ENCODE results near the gene BAIAP2L1.
A peak's percentile ranks its signal among the peaks of the same experiment; 100 is the strongest.

Gene BAIAP2L1

DNA sequence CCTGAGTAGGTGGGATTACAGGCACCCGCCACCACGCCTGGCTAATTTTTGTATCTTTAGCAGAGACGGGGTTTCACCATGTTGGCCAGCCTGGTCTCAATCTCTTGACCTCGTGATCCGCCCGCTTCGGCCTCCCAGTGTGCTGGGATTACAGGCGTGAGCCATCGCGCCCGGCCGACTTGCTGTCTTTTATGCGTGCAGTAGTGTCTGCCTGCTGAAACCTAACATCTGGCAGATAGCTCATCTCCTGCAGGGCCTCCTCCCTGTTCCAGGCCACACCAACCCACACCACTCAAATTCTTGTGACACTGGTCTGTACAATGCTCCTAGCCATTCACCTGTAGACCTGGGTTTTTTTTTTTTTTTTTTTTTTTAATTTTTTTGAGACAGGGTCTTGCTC lies 41.5 kb downstream of the BAIAP2L1 start:
- no peak for DNase-seq (ENCODE audit: low spot score)

DNA sequence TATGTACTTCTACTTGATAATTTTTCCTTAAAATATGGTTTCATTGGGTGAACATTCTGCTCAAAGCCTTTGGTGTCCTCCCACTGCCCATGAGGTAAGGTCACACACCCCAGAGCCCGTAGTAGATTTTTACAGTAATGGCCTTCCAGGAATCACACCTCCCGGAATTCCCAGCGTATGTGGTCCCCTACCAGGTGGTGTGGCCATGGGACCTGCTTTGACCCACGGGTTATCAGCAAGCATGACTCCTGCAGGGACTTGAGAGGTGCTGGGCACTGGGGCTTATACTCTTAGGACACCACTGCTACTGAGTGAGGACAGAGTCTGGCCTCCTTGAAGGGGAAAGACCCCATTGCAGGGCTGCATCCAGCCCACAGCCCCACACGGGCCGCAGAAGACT lies 42.2 kb downstream of the BAIAP2L1 start:
- no peak for DNase-seq (ENCODE audit: low spot score)

DNA sequence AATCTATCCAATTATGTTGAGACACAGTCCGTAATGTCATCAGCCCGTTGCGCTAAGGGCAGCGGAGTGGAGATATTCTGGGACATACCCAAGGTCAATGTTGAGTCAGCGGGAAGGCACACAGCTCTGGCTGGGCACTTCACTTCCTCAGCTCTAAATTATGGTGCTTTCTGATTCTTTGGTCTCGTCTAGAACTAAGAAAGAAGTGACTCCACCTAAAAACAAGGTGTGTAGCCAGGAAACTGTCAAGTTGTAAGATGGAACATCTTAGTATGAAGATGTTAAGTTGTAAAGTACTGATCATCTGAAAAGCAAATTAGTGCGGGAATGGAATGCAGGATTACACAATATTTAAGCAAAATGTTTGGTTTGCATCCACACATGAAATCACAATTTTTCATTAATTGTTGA lies 43.1 kb downstream of the BAIAP2L1 start:
- DNase-seq (ENCODE audit: low spot score) = no peak

DNA sequence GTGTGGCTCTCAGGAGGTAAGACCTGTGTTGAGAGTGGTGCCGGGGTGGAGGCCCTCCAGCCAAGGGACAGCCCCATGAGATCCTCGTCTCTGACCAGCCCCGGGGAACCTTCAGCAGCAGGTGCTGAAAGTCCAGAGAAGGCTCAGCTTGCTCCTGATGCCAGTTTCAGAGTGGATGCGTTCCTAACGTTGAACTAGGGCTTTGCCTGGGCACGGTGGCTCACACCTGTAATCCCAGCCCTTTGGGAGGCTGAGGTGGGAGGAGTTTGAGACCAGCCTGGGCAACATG lies 45.7 kb downstream of the BAIAP2L1 start:
- DNase-seq (ENCODE audit: low spot score) = no peak

DNA sequence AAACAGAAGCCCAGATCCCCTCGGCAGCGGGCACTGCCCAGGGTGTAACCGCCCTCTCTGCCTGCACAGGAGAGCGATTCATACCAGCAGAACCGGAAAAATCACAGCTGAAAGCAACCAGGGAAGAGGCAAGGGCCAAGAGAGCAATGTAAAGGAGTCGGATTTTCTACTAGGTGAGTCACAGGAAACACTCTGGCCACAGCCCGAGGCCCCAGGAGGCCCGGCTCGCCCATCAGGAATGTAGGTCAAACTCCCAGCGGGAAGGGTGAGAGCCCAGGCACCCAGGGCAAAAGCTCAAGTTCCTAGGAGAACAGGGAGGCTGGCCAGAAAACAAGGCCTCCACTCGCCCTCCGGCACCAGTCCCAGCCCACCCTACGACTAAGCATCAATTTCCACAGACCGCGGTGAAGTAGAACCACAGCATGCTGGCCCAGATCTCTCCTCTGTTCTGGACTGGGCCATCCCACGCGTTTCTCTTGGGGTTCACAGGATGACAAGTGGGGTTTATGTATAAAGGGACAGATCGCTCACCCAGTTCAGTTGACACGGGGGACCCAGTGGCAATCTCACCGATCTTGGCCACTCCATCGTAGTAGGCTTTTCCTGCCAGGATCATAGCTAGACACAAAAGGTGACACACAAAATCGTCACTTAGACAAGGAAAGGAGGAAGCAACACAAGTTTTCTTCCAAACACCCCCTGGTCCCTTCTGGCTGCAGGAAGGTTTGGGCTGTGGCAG lies 46.2 kb downstream of the BAIAP2L1 start:
- peak; percentile 41 for DNase-seq (ENCODE audit: low spot score)

DNA sequence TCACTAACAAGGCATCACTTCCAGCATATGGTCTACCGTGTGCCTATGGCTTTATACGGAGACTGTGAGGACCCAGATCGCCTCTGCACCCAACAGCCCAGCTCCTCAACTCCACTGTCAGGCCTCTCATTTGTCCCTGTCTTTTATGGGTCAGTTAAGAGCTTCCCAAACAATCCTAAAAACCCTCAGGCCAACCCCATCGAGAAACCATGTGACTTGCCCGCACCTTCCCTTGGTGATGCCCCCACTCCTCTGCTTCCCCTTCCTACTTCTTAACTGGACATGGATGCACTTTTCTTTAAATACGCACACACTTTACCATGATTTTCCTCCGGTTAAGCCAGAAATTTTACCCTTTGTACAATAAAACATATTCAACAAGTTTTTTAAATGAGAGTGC lies 46.8 kb downstream of the BAIAP2L1 start:
- no peak for DNase-seq (ENCODE audit: low spot score)

DNA sequence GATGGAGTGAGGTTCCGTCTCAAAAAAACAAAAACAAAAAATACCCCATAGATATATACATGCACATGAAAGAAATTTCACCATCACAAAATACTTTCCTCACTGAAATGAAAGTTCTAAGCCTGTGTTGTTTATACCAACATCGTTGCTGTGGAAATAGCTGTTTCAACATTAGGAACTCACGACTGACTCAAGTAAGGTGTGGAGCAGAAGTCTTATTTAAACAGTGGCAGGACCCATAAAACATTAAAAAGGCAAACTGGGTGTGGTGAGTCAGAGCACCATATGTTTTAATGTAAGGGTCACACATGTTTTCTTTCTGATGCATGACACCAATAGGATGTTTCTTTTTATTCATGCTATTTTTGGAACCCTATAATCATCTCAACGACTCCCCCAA lies 48.3 kb downstream of the BAIAP2L1 start:
- DNase-seq (ENCODE audit: low spot score) = peak; percentile 42

DNA sequence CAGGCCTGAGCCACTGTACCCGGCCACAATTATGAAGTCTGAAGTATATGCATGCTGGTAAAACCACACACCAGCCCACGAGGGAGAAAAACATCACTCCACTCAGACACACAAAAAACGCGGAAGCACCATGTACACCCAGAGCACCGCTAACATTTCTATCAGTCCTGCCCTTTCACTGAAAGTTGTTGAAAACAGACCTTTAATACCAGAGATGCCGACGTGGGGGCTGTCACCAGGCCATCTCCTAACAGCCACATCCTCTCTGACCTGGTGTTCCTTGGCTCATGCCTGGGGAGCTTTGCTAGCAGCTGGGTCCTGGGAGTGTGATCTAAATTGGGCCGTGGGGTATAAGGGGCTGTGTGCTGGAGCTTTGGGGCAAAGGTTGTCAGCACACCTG lies 49.8 kb downstream of the BAIAP2L1 start:
- DNase-seq (ENCODE audit: low spot score) = no peak

DNA sequence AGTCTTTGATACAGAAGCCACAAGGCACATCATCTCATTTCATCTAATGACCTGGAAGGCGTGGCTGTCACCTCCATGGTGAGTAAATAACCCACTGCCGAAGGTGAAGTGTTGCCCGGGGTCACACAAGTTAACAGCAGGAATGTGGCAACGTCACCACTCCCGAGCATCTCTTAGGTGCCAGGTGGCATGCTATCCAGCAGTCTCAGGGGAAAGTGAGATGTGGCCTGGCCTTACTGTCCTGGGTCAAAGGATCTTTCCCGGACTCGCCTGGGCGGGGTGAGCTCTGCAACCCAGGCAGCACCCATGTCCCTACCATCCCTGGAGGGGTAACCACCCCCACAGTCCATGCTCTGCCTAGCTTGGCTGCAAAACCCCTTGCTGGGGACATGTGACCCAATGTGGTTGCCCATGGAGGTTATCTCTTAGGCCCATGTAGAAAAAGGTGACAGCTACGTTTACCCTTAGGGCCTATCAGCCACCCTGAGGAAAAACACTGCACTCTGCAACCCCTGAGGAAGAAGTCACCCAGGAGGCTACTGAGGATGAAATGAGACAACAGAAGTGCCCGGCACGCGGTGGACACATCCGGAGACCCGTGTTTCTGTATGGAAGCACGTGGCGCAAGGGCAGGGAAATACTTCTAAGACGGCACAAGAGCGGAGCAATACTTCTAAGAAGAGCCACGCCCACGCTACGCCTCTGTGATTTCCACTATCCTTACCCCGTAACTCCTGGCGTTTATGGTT lies 52.0 kb downstream of the BAIAP2L1 start:
- DNase-seq (ENCODE audit: low spot score) = no peak

DNA sequence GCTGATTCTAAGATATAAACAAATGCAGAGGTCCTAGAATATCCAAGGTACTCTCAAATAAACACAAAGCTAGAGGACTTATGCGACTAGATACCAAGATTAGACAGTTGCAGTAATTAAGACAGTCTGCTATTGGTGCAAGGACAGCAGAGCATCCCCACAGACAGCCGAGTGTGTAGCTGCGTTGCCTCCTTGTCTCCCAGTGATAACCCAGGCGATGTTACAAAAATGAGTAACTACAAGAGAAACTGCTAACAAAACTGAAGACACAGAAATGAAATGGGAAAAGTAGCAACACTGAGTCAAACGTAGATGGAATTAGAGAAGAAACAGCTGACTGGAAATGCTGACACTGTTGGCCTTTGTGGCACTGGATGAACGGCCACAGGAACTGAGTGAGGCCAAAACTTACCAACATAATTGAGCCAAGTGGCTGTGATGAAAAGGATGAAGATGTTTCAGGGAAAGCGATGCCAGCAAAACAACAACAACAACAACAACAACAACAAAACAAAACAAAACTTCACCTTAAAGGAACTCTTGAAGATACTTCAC lies 54.3 kb downstream of the BAIAP2L1 start:
- DNase-seq (ENCODE audit: low spot score) = no peak

DNA sequence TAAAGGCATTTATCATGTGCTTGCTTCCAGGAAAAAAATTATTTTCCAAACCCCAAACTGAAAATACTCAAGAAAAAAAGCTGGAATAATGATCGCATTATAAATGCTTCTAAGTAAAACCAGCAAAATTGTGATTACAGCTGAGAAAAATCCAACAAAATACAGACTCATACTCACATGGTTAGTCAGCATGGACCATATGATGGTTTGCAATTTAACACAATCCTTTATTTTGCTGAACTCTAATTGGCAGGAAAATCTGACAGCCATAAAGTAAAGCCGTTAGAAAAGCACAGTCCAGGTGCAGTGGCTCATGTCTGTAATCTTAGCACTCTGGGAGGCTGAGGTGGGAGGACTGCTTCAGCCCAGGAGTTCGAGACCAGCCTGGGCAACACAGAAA lies 59.8 kb downstream of the BAIAP2L1 start:
- no peak for DNase-seq (ENCODE audit: low spot score)

DNA sequence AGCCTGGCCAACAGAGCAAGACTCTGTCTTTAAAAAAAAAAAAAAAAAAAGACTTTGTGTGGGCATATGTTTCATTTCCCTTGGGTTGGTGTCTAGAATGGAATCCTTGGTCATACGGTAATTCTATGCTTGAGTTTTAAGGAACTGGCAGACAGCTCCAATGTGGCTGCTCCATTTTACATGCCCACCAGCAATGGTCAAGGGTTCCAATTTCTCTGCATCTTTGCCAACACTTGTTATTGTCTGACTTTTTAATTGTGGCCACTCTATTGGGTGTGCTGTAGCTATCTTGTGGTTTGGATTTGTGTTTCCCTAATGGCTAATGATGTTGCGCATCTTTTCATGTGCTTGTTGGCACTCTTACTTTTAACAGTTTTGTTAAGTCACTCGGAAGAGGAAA lies 61.8 kb downstream of the BAIAP2L1 start:
- no peak for DNase-seq (ENCODE audit: low spot score)

DNA sequence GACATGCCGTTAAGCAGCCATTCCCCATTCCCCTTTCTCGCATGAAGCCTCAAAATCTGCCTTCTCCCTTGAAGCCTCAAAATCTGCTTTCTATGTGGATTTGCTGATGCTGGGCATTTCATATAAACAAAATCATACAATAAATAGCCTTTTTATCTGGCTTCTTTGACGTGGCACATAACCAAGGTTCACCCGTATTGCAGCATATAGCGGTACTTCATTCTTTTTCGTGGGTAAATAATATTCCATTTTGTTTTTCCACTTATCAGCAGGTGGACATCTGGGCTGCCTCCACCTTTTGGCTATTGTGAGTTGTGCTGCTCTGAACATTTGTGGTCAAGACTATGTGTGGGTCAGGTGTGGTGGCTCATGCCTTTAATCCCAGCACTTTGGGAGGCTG lies 62.4 kb downstream of the BAIAP2L1 start:
- no peak for DNase-seq (ENCODE audit: low spot score)

DNA sequence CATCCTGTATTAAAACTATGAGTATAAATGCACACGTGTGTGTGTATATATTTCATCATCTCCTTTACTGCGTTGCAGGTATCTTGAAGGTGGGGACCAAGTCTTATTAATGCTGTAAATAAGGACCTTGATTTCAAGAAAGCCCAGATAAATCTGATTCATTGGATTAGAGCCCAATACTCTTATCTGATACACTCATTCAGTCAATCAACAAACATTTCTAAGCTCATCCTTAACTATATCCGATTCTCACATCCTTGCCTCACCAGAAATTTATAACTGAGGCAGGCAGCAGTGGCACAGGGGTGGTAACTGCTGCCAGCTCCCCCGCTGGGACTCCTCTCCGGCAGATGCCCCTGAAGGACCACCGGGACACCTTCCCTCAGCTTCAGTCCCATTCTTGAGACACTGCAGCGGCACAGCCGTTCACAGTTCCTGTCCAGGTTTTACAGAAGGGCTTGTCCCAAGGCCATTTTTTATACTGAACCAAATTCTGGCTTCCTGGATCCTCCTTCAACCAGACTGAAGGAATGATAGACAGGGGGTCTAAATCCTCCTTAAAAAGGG lies 65.4 kb downstream of the BAIAP2L1 start:
- DNase-seq (ENCODE audit: low spot score) = no peak

DNA sequence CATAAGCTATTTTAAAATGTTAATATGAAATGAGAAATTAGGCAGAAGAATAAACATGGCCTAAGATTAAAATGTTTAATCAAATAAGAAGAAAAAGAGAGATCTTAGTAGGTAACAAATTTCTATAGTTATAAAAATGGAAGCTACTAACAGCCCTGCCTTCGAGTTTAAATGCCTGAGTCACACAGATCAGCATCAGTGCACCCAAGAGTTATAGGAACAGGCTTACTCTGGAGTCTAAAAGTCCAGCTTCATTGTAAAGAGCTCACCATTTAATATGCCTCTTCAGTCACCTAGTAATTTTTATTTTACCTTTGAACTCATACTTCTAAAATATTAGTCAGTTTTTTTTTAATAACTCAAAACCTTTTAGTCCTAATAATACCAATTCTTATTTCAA lies 66.8 kb downstream of the BAIAP2L1 start:
- no peak for DNase-seq (ENCODE audit: low spot score)

DNA sequence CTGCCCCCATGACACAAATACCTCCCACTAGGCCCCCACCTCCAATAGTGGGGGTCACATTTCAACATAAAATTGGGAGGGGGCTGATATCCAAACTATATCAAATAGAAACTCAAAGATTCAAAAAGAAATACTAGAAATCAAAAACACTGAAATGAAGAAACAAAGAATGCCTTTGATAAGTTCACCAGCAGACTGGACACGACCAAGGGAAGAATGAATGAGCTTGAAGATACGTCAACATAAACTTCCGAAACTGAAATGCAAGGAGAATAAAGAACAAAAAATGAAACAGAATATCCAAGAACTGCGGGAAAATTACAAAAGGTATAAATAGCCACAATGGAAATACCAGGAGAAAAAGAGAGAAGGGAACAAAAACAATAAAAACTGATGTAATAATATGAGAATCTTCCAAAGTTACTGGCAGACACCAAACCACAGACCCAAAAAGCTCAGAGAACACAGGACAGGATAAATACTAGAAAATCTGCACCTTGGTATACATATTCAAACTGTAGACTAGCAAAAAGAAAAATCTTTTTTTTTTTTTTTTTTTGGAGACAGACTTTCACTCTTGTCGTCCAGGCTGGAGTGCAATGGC lies 69.9 kb downstream of the BAIAP2L1 start:
- DNase-seq (ENCODE audit: low spot score) = no peak

DNA sequence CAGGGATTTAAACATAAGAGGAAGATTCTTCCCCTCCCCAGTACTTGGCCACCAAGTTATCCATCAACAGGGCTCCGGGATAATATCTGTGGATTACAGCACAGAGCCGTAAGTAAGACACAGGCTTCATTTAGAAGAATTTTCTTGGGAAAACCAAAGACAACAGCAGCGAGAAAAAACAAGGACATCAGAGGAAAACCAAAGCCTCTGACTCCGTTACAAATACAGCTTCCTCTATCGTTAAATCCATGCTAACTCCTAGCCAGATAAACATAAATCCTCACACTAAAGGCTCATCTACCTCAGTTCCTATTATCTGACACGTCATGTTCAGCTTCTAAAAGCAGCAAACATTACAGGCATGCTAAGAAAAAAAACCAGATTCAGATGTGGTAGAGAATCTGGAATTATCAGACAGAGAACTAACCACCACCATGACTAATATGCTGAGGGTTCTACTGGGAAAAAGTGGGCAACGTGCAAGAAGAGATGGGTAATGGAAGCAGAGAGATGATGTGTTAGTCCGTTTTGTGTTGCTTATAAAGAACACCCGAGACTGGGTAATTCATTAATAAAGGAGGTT lies 71.0 kb downstream of the BAIAP2L1 start:
- DNase-seq (ENCODE audit: low spot score) = no peak

DNA sequence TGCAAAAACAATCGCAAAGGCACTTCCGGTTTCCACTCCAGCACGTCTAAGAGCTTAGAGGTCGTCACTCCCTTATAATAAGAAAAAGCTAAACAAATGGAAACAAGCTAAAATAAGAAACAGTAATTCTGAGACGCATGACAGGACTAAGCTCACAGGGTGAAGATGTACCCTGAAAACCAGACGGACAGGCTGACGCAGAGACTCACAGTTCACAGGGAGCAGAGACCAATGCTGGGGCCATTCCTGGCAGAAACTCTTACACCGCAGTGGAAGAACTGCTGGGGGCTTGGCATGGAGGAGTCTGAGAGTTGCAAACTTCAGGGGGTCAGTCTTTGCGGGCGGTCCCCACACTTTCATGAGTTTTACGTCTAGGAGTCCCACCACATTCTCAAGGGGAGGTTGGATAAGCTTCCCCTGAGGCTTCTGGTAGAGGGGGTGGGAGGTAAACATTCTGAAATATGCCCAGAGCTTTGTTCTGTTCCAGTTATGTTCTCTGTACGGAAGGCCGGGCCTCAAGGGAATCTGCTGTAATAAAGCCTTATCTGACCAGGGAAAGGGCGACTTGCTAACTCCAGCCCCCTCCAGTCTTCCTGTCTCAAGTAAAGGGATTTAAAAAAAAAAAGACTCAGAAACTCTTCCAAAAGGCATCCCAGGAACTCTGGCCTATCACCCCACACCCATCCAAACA lies 71.6 kb downstream of the BAIAP2L1 start:
- no peak for DNase-seq (ENCODE audit: low spot score)

DNA sequence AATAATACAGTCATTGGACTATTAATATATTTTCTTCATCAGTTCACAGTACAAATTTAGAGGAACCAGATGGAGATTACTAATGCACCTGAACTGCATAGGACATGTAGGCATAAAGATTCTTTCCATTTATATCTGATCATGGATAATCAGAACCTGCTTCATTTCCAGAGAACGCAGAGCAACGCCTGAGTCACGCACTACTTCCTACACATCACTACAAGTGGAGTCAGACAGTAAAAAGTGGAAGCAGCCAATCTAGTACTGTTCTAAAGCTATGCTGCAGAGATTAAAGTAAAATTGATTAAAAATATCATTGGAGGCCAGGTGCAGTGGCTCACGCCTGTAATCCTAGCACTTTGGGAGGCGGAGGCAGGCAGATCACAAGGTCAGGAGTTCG lies 76.1 kb downstream of the BAIAP2L1 start:
- DNase-seq (ENCODE audit: low spot score) = no peak

DNA sequence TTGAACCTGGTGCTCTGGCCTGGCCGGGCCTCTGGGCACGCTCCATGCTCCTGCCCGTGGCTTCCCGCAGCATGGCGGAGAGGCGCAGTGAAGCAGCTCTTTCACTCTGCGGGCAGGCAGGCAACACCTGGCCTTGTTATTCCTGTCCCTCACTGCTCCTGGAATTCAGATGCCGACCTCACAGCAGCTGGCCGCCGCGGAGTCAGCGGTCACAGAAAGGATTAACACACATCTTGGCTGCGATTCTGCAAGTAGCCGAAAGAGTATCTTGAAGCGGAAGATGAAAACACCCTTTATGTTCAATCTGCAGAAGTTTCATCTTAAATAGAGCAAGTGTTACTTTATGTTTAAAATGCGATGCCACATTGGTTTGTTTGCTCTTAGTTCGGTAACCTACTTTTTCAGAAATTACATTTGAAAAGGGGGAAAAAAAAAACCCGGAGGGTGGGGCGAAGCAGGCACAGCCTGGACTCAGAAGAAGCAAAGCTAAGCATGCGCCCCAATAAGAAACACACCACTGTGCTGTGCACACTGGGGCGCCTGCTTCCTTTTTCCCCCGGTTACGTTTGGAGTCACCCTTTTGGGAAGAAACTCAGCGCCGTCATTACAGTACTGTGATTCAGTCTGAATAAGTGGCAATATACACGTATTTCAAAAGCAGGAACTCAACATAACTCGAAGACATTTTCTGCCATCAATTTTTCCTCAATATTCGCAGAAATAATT lies 77.1 kb downstream of the BAIAP2L1 start:
- DNase-seq (ENCODE audit: low spot score) = no peak

Measured in HuH-7 (cell line).